ENCODE measurements around the gene CSPG4. TPM values are rescaled to one million over a fixed set of nuclear protein-coding genes. Genes with fewer than 3 reads are reported as not detected.
"Not testable (repeated sequence)": the region's sequence is repeated elsewhere in the genome, so short reads cannot be mapped to it uniquely, and the experiment has no call there.

Gene CSPG4
- total and polyA plus RNA-seq, 2 donors (not counting 1 experiment from before 2014, with no cell fraction given): 0.03 to 0.15 TPM

DNA sequence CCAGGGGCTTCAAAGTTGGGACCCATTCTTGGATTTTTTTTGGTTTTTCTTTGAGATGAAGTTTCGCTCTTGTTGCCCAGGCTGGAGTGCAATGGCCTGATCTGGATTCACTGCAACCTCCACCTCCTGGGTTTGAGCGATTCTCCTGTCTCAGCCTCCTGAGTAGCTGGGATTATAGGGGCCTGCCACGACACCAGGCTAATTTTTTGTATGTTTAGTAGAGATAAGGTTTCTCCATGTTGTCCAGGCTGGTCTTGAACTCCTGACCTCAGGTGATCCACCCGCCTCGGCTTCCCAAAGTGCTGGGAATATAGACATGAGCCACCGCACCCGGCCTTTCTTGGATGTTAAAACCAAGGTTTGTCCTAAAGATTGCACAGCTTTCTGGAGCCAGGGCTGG lies 78.7 kb downstream of the CSPG4 start:
- H3K4me2 ChIP-seq (replicated peaks; ENCODE audit: low read depth, low read length, poor library complexity, severe bottlenecking); H2AFZ ChIP-seq (ENCODE audit: insufficient read depth, low read depth, low read length, poor library complexity, severe bottlenecking); H3K27ac ChIP-seq (ENCODE audit: low read length in 2 of 2); H3K9me3 ChIP-seq (ENCODE audit: control extremely low read depth in 1 of 3, control insufficient read depth in 2 of 3, insufficient read depth in 1 of 3, low read length in 2 of 3); H3K4me3 ChIP-seq (ENCODE audit: control extremely low read depth in 1 of 5, extremely low read depth in 1 of 5, insufficient read depth in 1 of 5, low read depth in 2 of 5, low read length in 4 of 5); H3K36me3 ChIP-seq (replicated peaks in 1 of 2; ENCODE audit: control extremely low read depth in 1 of 2, control insufficient read depth in 1 of 2, extremely low read depth in 1 of 2, insufficient read depth in 2 of 2, low read length in 1 of 2); H3K9ac ChIP-seq (ENCODE audit: low read length); ATAC-seq (ENCODE audit: low read depth); DNase-seq; H3K9me3 Mint-ChIP-seq (ENCODE audit: insufficient read depth); H3K27ac Mint-ChIP-seq; POLR2A ChIA-PET; H3K27me3 ChIP-seq (replicated peaks in 1 of 4; ENCODE audit: control extremely low read depth in 1 of 4, control insufficient read depth in 3 of 4, insufficient read depth in 4 of 4, low read length in 3 of 4); H3K27me3 Mint-ChIP-seq; H3K4me3 Mint-ChIP-seq: not testable (repeated sequence)
- Histone ChIP-seq H3K79me2 (ENCODE audit: control insufficient read depth, insufficient read depth, low read length) (peaks cover 33% of the 10 kb centered on the region), H3K4me1 (ENCODE audit: control insufficient read depth in 2 of 2, insufficient read depth in 2 of 2, low read length in 2 of 2) (peaks cover 19 to 20% of the 10 kb centered on the region in 2 donors), H4K20me1 (ENCODE audit: control insufficient read depth, insufficient read depth, low read length, poor library complexity, severe bottlenecking) (peaks cover 22% of the 10 kb centered on the region)
- CTCF ChIA-PET: interaction anchor here (1.2 to 2.1 kb wide), 2 partner anchors 8 to 14 kb away, joined by 3 to 4 read pairs; partner anchors contain the start of gene SNUPN
- H3K4me1 Mint-ChIP-seq: peaks cover 22% of the 10 kb centered on the region
- intact Hi-C loops (cut with micrococcal nuclease): loop anchor here (10.0 kb wide), 1 partner anchor 1639 kb away; the partner anchor contains the start of genes PML and STOML1
- 95% methylated on average over 6 of the region's 7 CpGs for WGBS (ENCODE audit: insufficient coverage)

DNA sequence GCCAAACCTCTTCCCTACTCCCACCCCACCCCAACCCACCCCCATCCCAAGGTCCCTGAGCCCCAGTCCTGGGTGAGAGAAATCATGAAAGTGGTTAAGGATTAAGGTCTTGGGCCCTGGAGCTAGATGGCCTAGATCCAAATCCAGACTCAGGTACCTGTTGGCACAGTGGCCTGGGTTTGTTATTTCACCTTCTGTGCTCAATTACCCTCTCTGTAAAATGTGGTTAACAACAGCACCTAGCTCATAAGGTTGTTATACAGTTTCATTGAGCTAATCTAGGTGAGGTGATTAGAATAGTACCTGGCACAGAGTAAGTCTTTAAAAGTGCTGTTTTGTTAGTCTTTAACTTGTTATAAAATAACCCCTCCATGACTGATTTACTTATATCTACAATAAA lies 80.7 kb downstream of the CSPG4 start:
- Histone ChIP-seq H2AFZ (ENCODE audit: insufficient read depth, low read depth, low read length, poor library complexity, severe bottlenecking) (no peak overlapping the region), H3K4me1 (ENCODE audit: control insufficient read depth in 2 of 2, insufficient read depth in 2 of 2, low read length in 2 of 2) (peaks cover 0 to under 1% of the 10 kb centered on the region in 2 donors), H3K9ac (ENCODE audit: low read length) (no peak overlapping the region), H3K36me3 (replicated peaks in 1 of 2; ENCODE audit: control extremely low read depth in 1 of 2, control insufficient read depth in 1 of 2, extremely low read depth in 1 of 2, insufficient read depth in 2 of 2, low read length in 1 of 2) (peaks cover 0 to 1% of the 10 kb centered on the region in 2 experiments), H3K4me3 (ENCODE audit: control extremely low read depth in 1 of 5, extremely low read depth in 1 of 5, insufficient read depth in 1 of 5, low read depth in 2 of 5, low read length in 4 of 5) (no peak overlapping the region), H4K20me1 (ENCODE audit: control insufficient read depth, insufficient read depth, low read length, poor library complexity, severe bottlenecking) (peaks cover 2% of the 10 kb centered on the region), H3K27me3 (replicated peaks in 1 of 4; ENCODE audit: control extremely low read depth in 1 of 4, control insufficient read depth in 3 of 4, insufficient read depth in 4 of 4, low read length in 3 of 4) (no peaks in the 10 kb centered on the region), H3K79me2 (ENCODE audit: control insufficient read depth, insufficient read depth, low read length) (peaks cover 13% of the 10 kb centered on the region), H3K27ac (ENCODE audit: low read length in 2 of 2) (no peak overlapping the region), H3K9me3 (ENCODE audit: control extremely low read depth in 1 of 3, control insufficient read depth in 2 of 3, insufficient read depth in 1 of 3, low read length in 2 of 3) (no peaks in the 10 kb centered on the region), H3K4me2 (replicated peaks; ENCODE audit: low read depth, low read length, poor library complexity, severe bottlenecking) (no peak overlapping the region)
- DNase-seq (no peak), ATAC-seq (ENCODE audit: low read depth) (no peak)
- TF ChIP-seq, protein P1, sequence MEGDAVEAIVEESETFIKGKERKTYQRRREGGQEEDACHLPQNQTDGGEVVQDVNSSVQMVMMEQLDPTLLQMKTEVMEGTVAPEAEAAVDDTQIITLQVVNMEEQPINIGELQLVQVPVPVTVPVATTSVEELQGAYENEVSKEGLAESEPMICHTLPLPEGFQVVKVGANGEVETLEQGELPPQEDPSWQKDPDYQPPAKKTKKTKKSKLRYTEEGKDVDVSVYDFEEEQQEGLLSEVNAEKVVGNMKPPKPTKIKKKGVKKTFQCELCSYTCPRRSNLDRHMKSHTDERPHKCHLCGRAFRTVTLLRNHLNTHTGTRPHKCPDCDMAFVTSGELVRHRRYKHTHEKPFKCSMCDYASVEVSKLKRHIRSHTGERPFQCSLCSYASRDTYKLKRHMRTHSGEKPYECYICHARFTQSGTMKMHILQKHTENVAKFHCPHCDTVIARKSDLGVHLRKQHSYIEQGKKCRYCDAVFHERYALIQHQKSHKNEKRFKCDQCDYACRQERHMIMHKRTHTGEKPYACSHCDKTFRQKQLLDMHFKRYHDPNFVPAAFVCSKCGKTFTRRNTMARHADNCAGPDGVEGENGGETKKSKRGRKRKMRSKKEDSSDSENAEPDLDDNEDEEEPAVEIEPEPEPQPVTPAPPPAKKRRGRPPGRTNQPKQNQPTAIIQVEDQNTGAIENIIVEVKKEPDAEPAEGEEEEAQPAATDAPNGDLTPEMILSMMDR (IDR thresholded peaks at IDR 0.05): no peak
- no peak for TF ChIP-seq EZH2 (IDR thresholded peaks at IDR 0.05; ENCODE audit: borderline replicate concordance, insufficient read depth, low read depth, low read length, poor library complexity, severe bottlenecking)
- Mint-ChIP-seq H3K27me3 (no peaks in the 10 kb centered on the region), H3K4me3 (no peak overlapping the region), H3K9me3 (ENCODE audit: insufficient read depth) (no peaks in the 10 kb centered on the region), H3K27ac (no peak overlapping the region), H3K4me1 (peaks cover 4% of the 10 kb centered on the region)
- POLR2A ChIA-PET: no interaction called here
- CTCF ChIA-PET: no interaction called here
- intact Hi-C loops (cut with micrococcal nuclease): loop anchor here (10.0 kb wide), 1 partner anchor 1637 kb away; the partner anchor contains the start of genes PML and STOML1
